Colonic mucosa (tissue), 4 donors: ENCODE results near the gene FCHSD1. TPM values are rescaled to one million over a fixed set of nuclear protein-coding genes. Genes with fewer than 3 reads are reported as not detected.
A peak's percentile ranks its signal among the peaks of the same experiment; 100 is the strongest.

ENCODE experiments used
- DNase-seq: peaks from one replicate; pipeline ENCODE4 v3.0.0-alpha.2; 2020
- H3K27ac ChIP-seq: fragments of 200-600 bp; one replicate; pipeline ENCODE4 v1.8.0; 2021
- H3K27me3 ChIP-seq: fragments of 200-600 bp; one replicate; pipeline ENCODE4 v1.8.0; 2021
- H3K36me3 ChIP-seq: fragments of 200-600 bp; one replicate; pipeline ENCODE4 v1.8.0; 2021
- H3K4me1 ChIP-seq: fragments of 200-600 bp; one replicate; pipeline ENCODE4 v1.8.0; 2021; ENCODE audit warnings: mild to moderate bottlenecking
- H3K4me3 ChIP-seq: fragments of 200-600 bp; one replicate; pipeline ENCODE4 v1.8.0; 2021
- H3K9ac ChIP-seq, 2 donors: one replicate each; pipeline ENCODE4 v1.7.0; 2013; ENCODE audit warnings: control low read depth in 2 of 2, low read depth in 2 of 2, low read length in 2 of 2
- H3K9me3 ChIP-seq: fragments of 200-600 bp; one replicate; pipeline ENCODE4 v1.8.0; 2021
- intact Hi-C: fragments of 100-400 bp; cut with DNase I; formaldehyde crosslinking; loops from one replicate; pipeline ENCODE4 v1.14.1; 2022
- total RNA-seq, 2 donors: library from RNA; stranded (reverse); fragmentation: NEBNext Ultra II Directional in 1 of 2; extraction: Animal tissue kit (Norgen Biotek cat#: 25700) in 1 of 2; gene quantifications; one replicate each; pipeline ENCODE4 v1.2.1, GENCODE V29; 2021
- TF ChIP-seq, protein P1 (sequence below): fragments of 200-600 bp; IDR thresholded peaks from one replicate; pipeline ENCODE4 v1.8.0; 2022; ENCODE audit warnings: antibody characterized with exemption, mild to moderate bottlenecking
- donor health status: healthy.
- donor health status: DM: no; HTN: no; CAD: no.
- donor health status: DM: no; HTN: no; CAD: no.

The FCHSD1 gene
- total RNA-seq, 2 donors from 2014 or later: 14.1 to 15.4 TPM

DNA sequence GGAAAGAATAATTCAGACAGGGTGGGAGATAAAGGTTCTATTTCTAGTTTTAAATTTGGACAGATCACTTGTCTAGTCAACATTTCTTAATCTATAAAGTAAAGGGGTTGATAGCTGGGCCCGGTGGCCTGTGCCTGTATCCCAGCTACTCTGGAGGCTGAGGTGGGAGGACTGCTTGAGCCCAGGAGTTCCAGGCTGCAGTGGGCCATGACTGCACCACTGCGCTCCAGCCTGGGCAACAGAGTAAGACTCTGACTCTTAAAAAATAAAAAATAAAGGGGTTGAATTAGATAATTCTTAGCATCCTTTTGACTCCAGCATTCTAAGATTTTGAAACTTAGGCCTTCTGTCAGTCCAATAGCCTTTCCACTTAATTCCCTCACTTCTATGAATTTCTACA, 43.2 kb downstream of the FCHSD1 start:
- H3K27ac ChIP-seq: no peak overlapping the region
- no peak overlapping the region for H3K4me3 ChIP-seq
- H3K27me3 ChIP-seq: no peaks in the 10 kb centered on the region
- H3K36me3 ChIP-seq: no peaks in the 10 kb centered on the region
- intact Hi-C loops: no loop called here
- H3K9me3 ChIP-seq: no peaks in the 10 kb centered on the region
- TF ChIP-seq, protein P1, sequence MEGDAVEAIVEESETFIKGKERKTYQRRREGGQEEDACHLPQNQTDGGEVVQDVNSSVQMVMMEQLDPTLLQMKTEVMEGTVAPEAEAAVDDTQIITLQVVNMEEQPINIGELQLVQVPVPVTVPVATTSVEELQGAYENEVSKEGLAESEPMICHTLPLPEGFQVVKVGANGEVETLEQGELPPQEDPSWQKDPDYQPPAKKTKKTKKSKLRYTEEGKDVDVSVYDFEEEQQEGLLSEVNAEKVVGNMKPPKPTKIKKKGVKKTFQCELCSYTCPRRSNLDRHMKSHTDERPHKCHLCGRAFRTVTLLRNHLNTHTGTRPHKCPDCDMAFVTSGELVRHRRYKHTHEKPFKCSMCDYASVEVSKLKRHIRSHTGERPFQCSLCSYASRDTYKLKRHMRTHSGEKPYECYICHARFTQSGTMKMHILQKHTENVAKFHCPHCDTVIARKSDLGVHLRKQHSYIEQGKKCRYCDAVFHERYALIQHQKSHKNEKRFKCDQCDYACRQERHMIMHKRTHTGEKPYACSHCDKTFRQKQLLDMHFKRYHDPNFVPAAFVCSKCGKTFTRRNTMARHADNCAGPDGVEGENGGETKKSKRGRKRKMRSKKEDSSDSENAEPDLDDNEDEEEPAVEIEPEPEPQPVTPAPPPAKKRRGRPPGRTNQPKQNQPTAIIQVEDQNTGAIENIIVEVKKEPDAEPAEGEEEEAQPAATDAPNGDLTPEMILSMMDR: no peak
- no peak for DNase-seq
- H3K9ac ChIP-seq: no peak overlapping the region
- peaks cover 5% of the 10 kb centered on the region for H3K4me1 ChIP-seq

DNA sequence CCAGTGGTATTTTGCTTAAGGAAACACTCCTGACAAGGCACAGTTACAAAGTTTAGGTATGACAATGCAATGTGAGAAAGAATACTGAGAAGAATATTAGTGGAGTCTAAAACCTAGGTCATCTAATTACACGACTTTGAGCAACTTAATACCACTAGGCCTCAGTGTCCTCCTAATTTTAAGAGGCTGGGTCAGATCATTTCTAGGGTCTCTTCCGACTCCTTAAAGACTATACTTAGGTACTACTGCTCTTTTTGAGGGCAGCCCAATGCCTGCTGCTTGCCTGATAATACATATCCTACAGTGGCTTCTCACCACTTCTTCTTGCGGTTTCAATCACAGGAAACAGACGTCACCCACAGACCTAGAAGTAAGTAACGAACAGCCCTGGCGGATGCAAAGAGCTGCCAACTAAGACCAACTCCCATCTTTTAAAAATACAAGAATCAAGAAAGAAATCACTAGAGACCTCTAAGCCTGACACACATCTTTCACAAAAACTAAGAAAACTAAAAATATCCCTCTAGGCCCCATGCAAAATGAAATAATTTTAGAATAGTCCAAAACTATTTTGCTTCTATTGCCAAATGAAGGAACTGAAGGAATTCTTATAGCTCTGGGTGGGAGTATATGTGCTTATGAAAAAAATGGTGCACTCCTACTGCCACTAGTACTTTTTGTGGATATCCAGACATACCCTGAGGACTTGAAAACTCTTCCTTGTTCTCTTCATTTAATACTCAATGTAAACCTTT, 45.5 kb downstream of the FCHSD1 start:
- H3K4me1 ChIP-seq: peaks cover 5% of the 10 kb centered on the region
- H3K4me3 ChIP-seq: no peak overlapping the region

DNA sequence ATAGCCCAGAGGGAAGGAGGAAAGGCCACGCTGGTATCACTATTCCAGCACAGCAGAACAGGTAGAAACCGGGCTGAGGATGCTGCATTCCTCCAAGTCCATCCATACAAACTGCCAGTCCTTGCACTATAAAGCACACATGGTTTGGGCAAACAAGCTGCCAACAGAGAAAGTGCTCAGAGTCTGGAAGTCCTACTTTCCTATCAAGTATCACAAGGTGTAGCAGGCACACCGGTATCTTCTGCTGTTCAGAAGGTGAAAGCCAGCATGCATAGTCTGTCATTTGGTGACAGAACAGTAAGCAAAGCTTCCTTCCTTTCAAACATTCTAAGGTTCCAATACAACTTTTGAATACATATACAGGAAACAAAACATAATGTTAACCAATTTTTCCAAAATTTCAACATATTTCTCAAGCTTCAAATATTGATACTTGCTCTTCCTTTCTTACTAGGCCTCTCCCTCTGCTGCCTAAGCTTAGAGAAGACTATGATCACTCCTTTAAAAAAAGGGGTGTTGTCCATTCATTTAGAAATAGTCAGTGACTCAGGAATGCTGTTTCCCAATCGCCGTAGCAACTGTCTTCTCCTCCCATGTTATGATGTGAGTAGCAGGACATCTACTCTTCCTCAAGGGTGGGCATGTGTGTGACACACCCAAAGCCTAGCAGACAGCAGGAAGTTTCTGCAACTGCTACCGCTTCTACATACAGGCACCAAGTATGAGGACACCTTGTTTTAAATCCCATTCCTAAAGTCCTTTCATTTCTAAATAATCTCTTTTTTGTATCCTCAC, 47.1 kb downstream of the FCHSD1 start:
- peak overlapping the region; percentile 30 to 54 for H3K9ac ChIP-seq
- intact Hi-C loops: no loop called here
- peak; percentile 53 for DNase-seq
- H3K4me1 ChIP-seq: peaks cover 5% of the 10 kb centered on the region
- no peaks in the 10 kb centered on the region for H3K36me3 ChIP-seq
- TF ChIP-seq, protein P1: no peak
- H3K4me3 ChIP-seq: no peak overlapping the region
- peak overlapping the region; percentile 21 for H3K27ac ChIP-seq
- H3K9me3 ChIP-seq: no peaks in the 10 kb centered on the region
- H3K27me3 ChIP-seq: no peaks in the 10 kb centered on the region

More for the DNA sequence above, 45.5 kb downstream of the FCHSD1 start:
- TF ChIP-seq, protein P1: no peak
- intact Hi-C loops: no loop called here
- DNase-seq: peak; percentile 54
- H3K9me3 ChIP-seq: no peaks in the 10 kb centered on the region
- peak overlapping the region; percentile 21 for H3K27ac ChIP-seq
- no peaks in the 10 kb centered on the region for H3K36me3 ChIP-seq
- H3K27me3 ChIP-seq: no peaks in the 10 kb centered on the region
- no peak overlapping the region for H3K9ac ChIP-seq

DNA sequence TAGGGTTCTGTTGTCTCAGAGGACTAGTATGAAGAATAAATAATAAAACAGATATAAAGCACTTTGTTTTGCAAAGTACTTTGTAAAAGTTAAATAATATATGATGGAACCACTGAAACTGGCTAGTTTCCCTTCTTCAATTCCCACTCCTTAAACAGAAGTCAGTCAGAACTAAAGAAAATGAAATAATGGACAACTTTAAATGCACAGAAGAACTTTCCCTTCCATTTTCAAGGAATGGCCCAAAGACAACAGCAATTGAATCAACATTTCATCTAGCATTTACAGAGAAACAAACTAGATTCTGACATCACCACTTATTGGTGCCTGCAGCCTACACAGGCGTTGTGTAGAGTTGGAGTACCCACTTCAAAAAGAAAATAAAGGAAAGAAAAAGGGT, 48.6 kb downstream of the FCHSD1 start:
- Histone ChIP-seq H3K4me1 (peaks cover 5% of the 10 kb centered on the region), H3K9me3 (no peaks in the 10 kb centered on the region), H3K4me3 (no peak overlapping the region), H3K27me3 (no peaks in the 10 kb centered on the region), H3K27ac (no peak overlapping the region), H3K9ac (no peak overlapping the region), H3K36me3 (no peaks in the 10 kb centered on the region)
- TF ChIP-seq, protein P1: no peak
- no peak for DNase-seq
- intact Hi-C loops: no loop called here

DNA sequence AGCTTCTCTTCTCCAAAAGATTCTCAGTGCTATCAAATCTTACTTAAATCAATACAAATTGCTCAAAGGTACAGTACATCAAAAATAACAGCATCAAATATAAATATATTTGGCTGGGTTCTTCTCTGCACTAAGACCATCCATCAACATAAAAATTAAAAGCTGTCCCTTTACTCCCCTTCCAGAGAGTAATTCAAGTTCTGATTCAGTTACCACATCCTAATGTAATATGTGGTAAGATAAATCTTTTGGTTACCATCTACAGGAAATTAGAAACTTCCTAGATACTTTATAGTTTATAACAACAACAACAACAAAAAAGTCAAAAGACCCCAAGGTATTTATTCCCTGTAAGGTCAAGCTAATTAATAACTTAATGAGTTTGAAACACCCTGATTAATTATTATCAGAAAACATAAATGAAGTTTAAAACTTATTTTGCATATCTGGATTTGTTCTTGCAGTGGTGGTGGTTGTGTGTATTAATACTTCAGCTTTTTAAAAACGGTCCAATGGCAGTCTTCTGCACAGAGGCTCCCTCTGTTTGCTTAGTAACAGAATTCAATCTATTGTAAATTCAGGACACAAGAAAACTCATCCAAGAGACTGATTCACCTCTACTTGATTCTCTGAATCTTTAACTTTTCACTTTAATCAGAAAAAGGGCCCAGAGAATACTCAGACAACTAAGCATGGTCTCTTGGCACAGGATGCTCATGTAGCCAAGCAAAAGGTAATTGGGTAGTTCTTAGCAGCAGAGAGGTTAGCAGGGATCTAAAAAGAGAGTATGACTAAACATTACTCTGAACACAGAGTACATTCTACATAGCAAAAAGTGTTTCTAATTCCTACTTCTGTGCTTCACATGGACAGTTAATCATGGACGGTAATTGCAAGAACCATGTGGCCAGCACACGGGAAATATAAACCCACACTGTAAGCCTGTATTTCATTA, 52.5 kb downstream of the FCHSD1 start:
- TF ChIP-seq, protein P1: no peak
- no peaks in the 10 kb centered on the region for H3K36me3 ChIP-seq
- no peak overlapping the region for H3K27ac ChIP-seq

More for the DNA sequence above, 52.5 kb downstream of the FCHSD1 start:
- H3K4me1 ChIP-seq: no peaks in the 10 kb centered on the region
- H3K4me3 ChIP-seq: no peak overlapping the region
- intact Hi-C loops: no loop called here
- no peaks in the 10 kb centered on the region for H3K27me3 ChIP-seq
- no peak overlapping the region for H3K9ac ChIP-seq
- DNase-seq: no peak
- no peaks in the 10 kb centered on the region for H3K9me3 ChIP-seq
